Neural progenitor cell (in vitro differentiated cells): ENCODE measurements around the gene TGFBR3.

Experiments
- CTCF ChIP-seq: fragments of 200-600 bp; sonication (generic); IDR thresholded peaks from 2 replicates; pipeline ENCODE4 v1.5.1; 2017; ENCODE audit warnings: antibody characterized with exemption, mild to moderate bottlenecking
- EZH2 ChIP-seq: fragments of 200-600 bp; sonication (generic); IDR thresholded peaks from 2 replicates; pipeline ENCODE4 v1.6.1; 2017; ENCODE audit warnings: antibody characterized with exemption, mild to moderate bottlenecking, moderate library complexity

- TF ChIP-seq CTCF (no peak), EZH2 (no peak)
Measured at GRCh38 chr1:91661121-91661520, 224.8 kb downstream of the TGFBR3 start.
